Upper lobe of left lung (tissue), 6 donors: ENCODE data around the gene PNKD. TPM values are rescaled to one million over a fixed set of nuclear protein-coding genes. Genes with fewer than 3 reads are reported as not detected.
A peak's percentile ranks its signal among the peaks of the same experiment; 100 is the strongest.

Experiments
- ATAC-seq, 2 donors: fragments of 200-7000 bp; cut with Tn5 transposase; one replicate each; pipeline ENCODE4 v1.9.1; 2022; ENCODE audit warnings: mild to moderate bottlenecking in 2 of 2, moderate library complexity in 2 of 2; ENCODE audit not compliant: low FRiP score in 2 of 2
- DNase-seq, 2 donors: peaks; one replicate each; pipeline ENCODE4 v3.0.0-alpha.2; 2019 to 2020
- H3K27ac ChIP-seq, 4 donors: fragments of 200-600 bp; sonication (generic); one replicate each; pipeline ENCODE4 v1.5.1; 2016 to 2019
- H3K27me3 ChIP-seq, 4 donors: fragments of 200-600 bp; sonication (generic); one replicate each; pipeline ENCODE4 v1.5.1; 2017 to 2019
- H3K36me3 ChIP-seq, 4 donors: fragments of 200-600 bp; sonication (generic); one replicate each; pipeline ENCODE4 v1.5.1; 2016 to 2019
- H3K4me1 ChIP-seq, 4 donors: fragments of 200-600 bp; sonication (generic); one replicate each; pipeline ENCODE4 v1.5.1; 2018 to 2019
- H3K4me3 ChIP-seq, 4 donors: fragments of 200-600 bp; sonication (generic); one replicate each; pipeline ENCODE4 v1.5.1; 2017 to 2019; ENCODE audit warnings: mild to moderate bottlenecking in 2 of 4, moderate library complexity in 1 of 4
- H3K9me3 ChIP-seq, 4 donors: fragments of 200-600 bp; sonication (generic); one replicate each; pipeline ENCODE4 v1.5.1; 2018 to 2019
- CTCF ChIP-seq, 6 experiments: fragments of 450-650 bp in 4 of 6; fragments of 200-600 bp in 2 of 6; sonication (generic) in 2 of 6; IDR thresholded peaks; one replicate each; pipeline ENCODE4 v1.5.1; 2016 to 2019; ENCODE audit warnings: antibody characterized with exemption in 6 of 6
- EP300 ChIP-seq, 4 donors: sonication (generic); formaldehyde crosslinking; IDR thresholded peaks; one replicate each; pipeline ENCODE4 v1.5.1; 2017; ENCODE audit warnings: antibody characterized with exemption in 4 of 4, control low read depth in 2 of 4
- POLR2A ChIP-seq, 4 donors: fragments of 450-650 bp; IDR thresholded peaks; one replicate each; pipeline ENCODE4 v1.5.1; 2016 to 2017; ENCODE audit warnings: antibody characterized with exemption in 4 of 4, mild to moderate bottlenecking in 2 of 4
- POLR2AphosphoS5 ChIP-seq, 2 donors: sonication (generic); formaldehyde crosslinking; IDR thresholded peaks; one replicate each; pipeline ENCODE4 v1.5.1; 2017; ENCODE audit warnings: antibody characterized with exemption in 2 of 2
- WGBS, 2 donors: methylation state at CpG; one replicate each; pipeline ENCODE4 v1.1.5; 2017 to 2018; 5-methylcytosine and 5-hydroxymethylcytosine counted together
- total RNA-seq, 6 donors: library from RNA; depleted of rRNA in 4 of 6; stranded (reverse); fragments of >200 nt in 4 of 6; gene quantifications; one replicate each; pipeline versions ENCODE4 v1.1.0 to v1.2.1, GENCODE V29; 2016 to 2021
- donor health status: DM: no; HTN: no; CAD: no; lungs with moderate emphysema.
- donor health status: DM: no; HTN: yes; CAD: no; lungs with severe emphysema.

The PNKD gene
- total RNA-seq, 6 donors from 2014 or later = 69.8 to 153 (median 87.2) TPM

GRCh38 chr2:218392891-218393462 is 122.7 kb downstream of the PNKD start:
- no peaks in the 10 kb centered on the region for H3K9me3 ChIP-seq
- H3K4me1 ChIP-seq = peaks cover 16 to 39% (median 31%) of the 10 kb centered on the region in 4 donors
- H3K27me3 ChIP-seq = no peaks in the 10 kb centered on the region
- H3K4me3 ChIP-seq = no peak overlapping the region
- peak in 1 of 2 donors; percentile 64 for DNase-seq
- no peak for ATAC-seq
- H3K27ac ChIP-seq = peak overlapping the region in 1 of 4 donors; percentile 13
- H3K36me3 ChIP-seq = peaks cover 0 to 4% (median 0%) of the 10 kb centered on the region in 4 donors
- WGBS, 2 donors = 82 to 86% methylated on average over 10 to 15 of the region's 16 CpGs
- TF ChIP-seq CTCF (IDR thresholded peaks at IDR 0.05) (no peak), POLR2AphosphoS5 (IDR thresholded peaks at IDR 0.05) (peak in 1 of 2 donors; percentile 33), POLR2A (IDR thresholded peaks at IDR 0.05) (no peak), EP300 (IDR thresholded peaks at IDR 0.05) (no peak)

GRCh38 chr2:218393750-218394290 is 123.5 kb downstream of the PNKD start:
- Histone ChIP-seq H3K27ac (peak overlapping the region in 2 of 4 donors; percentile 94 to 99), H3K36me3 (peaks cover 0 to 4% (median 0%) of the 10 kb centered on the region in 4 donors), H3K27me3 (no peaks in the 10 kb centered on the region), H3K4me1 (peaks cover 17 to 45% (median 32%) of the 10 kb centered on the region in 4 donors), H3K4me3 (no peak overlapping the region), H3K9me3 (no peaks in the 10 kb centered on the region)
- 58 to 73% methylated on average over 8 of the region's 8 CpGs for WGBS, 2 donors
- ATAC-seq = no peak
- peak in 1 of 2 donors; percentile 39 for DNase-seq
- TF ChIP-seq POLR2AphosphoS5 (IDR thresholded peaks at IDR 0.05) = peak in 1 of 2 donors; percentile 28
- TF ChIP-seq POLR2A (IDR thresholded peaks at IDR 0.05) = no peak

- no peaks in the 10 kb centered on the region for H3K27me3 ChIP-seq
- TF ChIP-seq EP300 (IDR thresholded peaks at IDR 0.05) = no peak
- no peak for TF ChIP-seq POLR2A (IDR thresholded peaks at IDR 0.05)
- TF ChIP-seq CTCF (IDR thresholded peaks at IDR 0.05) = no peak
- no peak for TF ChIP-seq POLR2AphosphoS5 (IDR thresholded peaks at IDR 0.05)
- 84 to 85% methylated on average over 4 to 13 of the region's 13 CpGs for WGBS, 2 donors
- H3K36me3 ChIP-seq = peaks cover 0 to 4% (median 0%) of the 10 kb centered on the region in 4 donors
- H3K4me3 ChIP-seq = no peak overlapping the region
- H3K4me1 ChIP-seq = peaks cover 17 to 48% (median 32%) of the 10 kb centered on the region in 4 donors
- ATAC-seq (no peak), DNase-seq (peak in 1 of 2 donors; percentile 58)
- H3K9me3 ChIP-seq = no peaks in the 10 kb centered on the region
- peak overlapping the region in 2 of 4 donors; percentile 94 to 99 for H3K27ac ChIP-seq
Measured at GRCh38 chr2:218394298-218395089, 124.2 kb downstream of the PNKD start.

- 80 to 82% methylated on average over 3 to 6 of the region's 6 CpGs for WGBS, 2 donors
- no peaks in the 10 kb centered on the region for H3K27me3 ChIP-seq
- ATAC-seq (no peak), DNase-seq (no peak)
- no peak for TF ChIP-seq POLR2AphosphoS5 (IDR thresholded peaks at IDR 0.05)
- peaks cover 17 to 48% (median 32%) of the 10 kb centered on the region in 4 donors for H3K4me1 ChIP-seq
- peak overlapping the region in 2 of 4 donors; percentile 93 to 98 for H3K4me3 ChIP-seq
- H3K9me3 ChIP-seq = no peaks in the 10 kb centered on the region
- peak overlapping the region in 3 of 4 donors; percentile 94 to 99 (median 99) for H3K27ac ChIP-seq
- peaks cover 0 to 4% (median 0%) of the 10 kb centered on the region in 4 donors for H3K36me3 ChIP-seq
Measured at GRCh38 chr2:218395090-218395444, 124.7 kb downstream of the PNKD start.

GRCh38 chr2:218395456-218395825 is 125.1 kb downstream of the PNKD start:
- Histone ChIP-seq H3K4me1 (peaks cover 17 to 48% (median 32%) of the 10 kb centered on the region in 4 donors), H3K4me3 (peak overlapping the region; percentile 7 to 98 (median 92)), H3K36me3 (peaks cover 0 to 4% (median 0%) of the 10 kb centered on the region in 4 donors), H3K27me3 (no peaks in the 10 kb centered on the region), H3K27ac (peak overlapping the region; percentile 94 to 99 (median 99)), H3K9me3 (no peaks in the 10 kb centered on the region)
- no peak for ATAC-seq
- 25 to 27% methylated on average over 7 to 16 of the region's 16 CpGs for WGBS, 2 donors
- TF ChIP-seq POLR2AphosphoS5 (IDR thresholded peaks at IDR 0.05) (no peak), EP300 (IDR thresholded peaks at IDR 0.05) (no peak), CTCF (IDR thresholded peaks at IDR 0.05) (no peak), POLR2A (IDR thresholded peaks at IDR 0.05) (no peak)
- DNase-seq = peak; percentile 40 to 82
